Common myeloid progenitor, CD34-positive (primary cell): ENCODE measurements around the gene KCNT2.

ENCODE experiments used
- CTCF ChIA-PET: fragments of 350-600 bp; sonication (Branson Sonifier 250); formaldehyde crosslinking; loops from one replicate; lab custom pipeline; 2021; ENCODE audit warnings: antibody characterized with exemption; lab: Charles Lee
- POLR2A ChIA-PET: fragments of 350-600 bp; sonication (Branson Sonifier 250); formaldehyde crosslinking; loops from one replicate; lab custom pipeline; 2021; ENCODE audit warnings: antibody characterized with exemption; lab: Charles Lee
- DNase-seq, 3 donors: peaks; one replicate each; pipeline versions ENCODE4 v3.0.0 to v3.0.0-alpha.2; 2013
- H3K27ac ChIP-seq, 2 experiments: 1 replicate in 1 of 2; 2 replicates in 1 of 2; pipeline ENCODE4 v1.7.0; 2013; ENCODE audit warnings: inconsistent platforms in 2 of 2, low read length in 2 of 2, mild to moderate bottlenecking in 2 of 2, low read depth in 1 of 2, moderate library complexity in 1 of 2; ENCODE audit not compliant: severe bottlenecking in 2 of 2, insufficient read depth in 1 of 2, poor library complexity in 1 of 2
- H3K27me3 ChIP-seq, 5 experiments: replicated peaks in 2 of 5; 1 replicate in 3 of 5; 2 replicates in 2 of 5; pipeline versions ENCODE4 v1.6.1 to v1.7.0; 2013; ENCODE audit warnings: low read length in 4 of 5, mild to moderate bottlenecking in 2 of 5, moderate library complexity in 2 of 5, inconsistent platforms in 1 of 5; ENCODE audit not compliant: insufficient read depth in 5 of 5, control insufficient read depth in 4 of 5
- H3K36me3 ChIP-seq, 4 experiments: 1 replicate in 2 of 4; 2 replicates in 2 of 4; pipeline versions ENCODE4 v1.6.1 to v1.7.0; 2013; ENCODE audit warnings: low read length in 3 of 4, control low read depth in 1 of 4, mild to moderate bottlenecking in 1 of 4; ENCODE audit not compliant: control insufficient read depth in 4 of 4, insufficient read depth in 4 of 4
- H3K4me1 ChIP-seq, 4 experiments: 1 replicate in 3 of 4; 2 replicates in 1 of 4; pipeline versions ENCODE4 v1.6.1 to v1.7.1; 2013; ENCODE audit warnings: low read length in 3 of 4, mild to moderate bottlenecking in 3 of 4, control low read depth in 1 of 4, inconsistent platforms in 1 of 4, moderate library complexity in 1 of 4; ENCODE audit not compliant: control insufficient read depth in 4 of 4, insufficient read depth in 4 of 4; ENCODE audit errors: control extremely low read depth in 1 of 4
- H3K4me3 ChIP-seq, 7 experiments: 1 replicate in 4 of 7; 2 replicates in 3 of 7; pipeline versions ENCODE4 v1.5.1 to v1.7.0; 2013; ENCODE audit warnings: mild to moderate bottlenecking in 7 of 7, low read length in 6 of 7, moderate library complexity in 6 of 7, inconsistent platforms in 2 of 7, low read depth in 2 of 7, control low read depth in 1 of 7; ENCODE audit not compliant: insufficient read depth in 4 of 7, control insufficient read depth in 1 of 7; ENCODE audit errors: extremely low read depth in 1 of 7
- H3K9me3 ChIP-seq, 5 experiments: 1 replicate in 4 of 5; 2 replicates in 1 of 5; pipeline versions ENCODE4 v1.6.1 to v1.7.1; 2013; ENCODE audit warnings: low read length in 4 of 5, mild to moderate bottlenecking in 2 of 5, inconsistent platforms in 1 of 5, low read depth in 1 of 5, moderate library complexity in 1 of 5; ENCODE audit not compliant: control insufficient read depth in 4 of 5, insufficient read depth in 2 of 5; ENCODE audit errors: control extremely low read depth in 1 of 5
- WGBS: methylation state at CpG from one replicate; pipeline ENCODE4 v1.1.5; 2013; ENCODE audit not compliant: insufficient coverage; 5-methylcytosine and 5-hydroxymethylcytosine counted together

KCNT2 gene

GRCh38 chr1:196545222-196545621, 63.0 kb downstream of the KCNT2 start:
- ChIA-PET POLR2A (no interaction called here), CTCF (no interaction called here)
- no peak overlapping the region for H3K4me3 ChIP-seq
- no peaks in the 10 kb centered on the region for H3K27me3 ChIP-seq
- H3K36me3 ChIP-seq = no peaks in the 10 kb centered on the region
- no CpG with 5 or more reads among the region's 1 CpG for WGBS
- no peak for DNase-seq
- no peak overlapping the region for H3K27ac ChIP-seq
- H3K4me1 ChIP-seq = no peaks in the 10 kb centered on the region
- H3K9me3 ChIP-seq = no peaks in the 10 kb centered on the region

GRCh38 chr1:196544617-196545016, 63.6 kb downstream of the KCNT2 start:
- Histone ChIP-seq H3K36me3 (no peaks in the 10 kb centered on the region), H3K4me3 (no peak overlapping the region), H3K27me3 (no peaks in the 10 kb centered on the region), H3K9me3 (no peaks in the 10 kb centered on the region), H3K4me1 (no peaks in the 10 kb centered on the region), H3K27ac (no peak overlapping the region)
- DNase-seq = no peak
- CTCF ChIA-PET = no interaction called here
- 100% methylated on average over 1 of the region's 1 CpG for WGBS
- POLR2A ChIA-PET = no interaction called here

- POLR2A ChIA-PET = no interaction called here
- no peak for DNase-seq
- CTCF ChIA-PET = no interaction called here
- 100% methylated on average over 2 of the region's 3 CpGs for WGBS
- H3K9me3 ChIP-seq = no peaks in the 10 kb centered on the region
- H3K4me3 ChIP-seq = no peak overlapping the region
- no peaks in the 10 kb centered on the region for H3K27me3 ChIP-seq
- no peaks in the 10 kb centered on the region for H3K4me1 ChIP-seq
- no peaks in the 10 kb centered on the region for H3K36me3 ChIP-seq
- no peak overlapping the region for H3K27ac ChIP-seq
These were observed 64.4 kb downstream of the KCNT2 start for GRCh38 chr1:196543833-196544232.

- Histone ChIP-seq H3K4me1 (no peaks in the 10 kb centered on the region), H3K4me3 (no peak overlapping the region), H3K36me3 (no peaks in the 10 kb centered on the region), H3K27ac (no peak overlapping the region), H3K27me3 (no peaks in the 10 kb centered on the region), H3K9me3 (peaks cover 0 to 26% (median 13%) of the 10 kb centered on the region in 5 experiments)
- DNase-seq = peak in 2 of 3 donors; percentile 18 to 29
- WGBS = 89% methylated on average over 3 of the region's 4 CpGs
- POLR2A ChIA-PET = no interaction called here
- CTCF ChIA-PET = no interaction called here
These were observed 69.8 kb downstream of the KCNT2 start for GRCh38 chr1:196538473-196538872.

GRCh38 chr1:196535727-196536126, 72.5 kb downstream of the KCNT2 start:
- ChIA-PET CTCF (no interaction called here), POLR2A (no interaction called here)
- 67% methylated on average over 2 of the region's 3 CpGs for whole genome bisulfite sequencing
- no peak overlapping the region for H3K27ac ChIP-seq
- H3K9me3 ChIP-seq = peaks cover 0 to 26% (median 13%) of the 10 kb centered on the region in 5 experiments
- H3K4me3 ChIP-seq = no peak overlapping the region
- no peaks in the 10 kb centered on the region for H3K36me3 ChIP-seq
- no peaks in the 10 kb centered on the region for H3K4me1 ChIP-seq
- H3K27me3 ChIP-seq = no peaks in the 10 kb centered on the region
- peak; percentile 23 to 66 (median 53) for DNase-seq

- no peak for DNase-seq
- Histone ChIP-seq H3K36me3 (no peaks in the 10 kb centered on the region), H3K4me1 (no peaks in the 10 kb centered on the region), H3K4me3 (no peak overlapping the region), H3K27ac (no peak overlapping the region), H3K9me3 (peaks cover 0 to 14% (median 6%) of the 10 kb centered on the region in 5 experiments), H3K27me3 (no peaks in the 10 kb centered on the region)
- POLR2A ChIA-PET = no interaction called here
- CTCF ChIA-PET = interaction anchor here (1.4 kb wide), 1 partner anchor 10 kb away, joined by 3 read pairs; no protein-coding TSS in a partner anchor
- WGBS = no CpG with 5 or more reads among the region's 3 CpGs
These were observed 76.3 kb downstream of the KCNT2 start for GRCh38 chr1:196531737-196532524.

- POLR2A ChIA-PET = no interaction called here
- CTCF ChIA-PET = interaction anchor here (0.9 kb wide), 1 partner anchor 17 kb away, joined by 3 read pairs; no protein-coding TSS in a partner anchor
These were observed 80.3 kb downstream of the KCNT2 start for GRCh38 chr1:196527919-196528318.

More at GRCh38 chr1:196527919-196528318, 80.3 kb downstream of the KCNT2 start:
- DNase-seq = no peak
- H3K36me3 ChIP-seq = no peaks in the 10 kb centered on the region
- no peaks in the 10 kb centered on the region for H3K27me3 ChIP-seq
- no peak overlapping the region for H3K4me3 ChIP-seq
- no peaks in the 10 kb centered on the region for H3K9me3 ChIP-seq
- no CpG with 5 or more reads among the region's 2 CpGs for WGBS
- no peak overlapping the region for H3K27ac ChIP-seq
- H3K4me1 ChIP-seq = peaks cover 0 to under 1% (median 0%) of the 10 kb centered on the region in 4 experiments
